ENCODE results near the gene NHLRC4.

DNA sequence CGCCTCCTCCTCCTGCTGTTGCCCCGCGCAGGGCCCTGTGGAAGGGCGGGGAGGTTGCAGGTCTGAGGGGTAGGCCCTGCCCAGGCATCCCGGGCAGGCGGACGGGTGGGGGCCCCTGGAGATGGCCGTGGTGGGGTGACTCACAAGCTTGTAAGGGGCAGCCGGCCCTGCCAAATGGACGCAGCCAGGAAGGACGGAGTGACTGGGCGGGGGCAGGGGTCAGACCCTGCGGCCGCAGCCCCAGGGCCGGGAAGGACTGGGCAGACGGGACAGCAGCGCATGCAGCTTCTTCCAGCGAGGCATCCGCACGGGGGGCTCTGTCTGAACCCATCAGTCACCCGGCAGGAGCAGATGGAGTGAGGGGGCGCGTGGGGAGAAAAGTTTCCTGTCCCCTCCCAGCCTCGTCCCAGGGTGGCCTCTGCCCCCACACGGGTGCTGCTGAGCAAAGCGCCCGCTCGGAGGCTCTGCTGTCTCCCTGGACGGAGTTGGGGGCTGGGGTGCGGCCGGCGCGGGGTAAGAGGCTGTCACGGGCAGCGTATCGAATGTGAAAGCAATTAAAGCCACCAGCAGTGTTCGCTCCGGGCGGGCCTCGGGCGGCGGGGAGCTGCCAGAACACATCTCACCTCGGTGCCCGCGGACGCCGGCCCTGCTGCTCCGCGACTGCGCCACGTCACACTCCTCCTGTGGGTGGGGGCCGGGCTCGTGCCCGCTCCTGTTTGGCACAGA lies 12.0 kb upstream of the NHLRC4 start:
- TF ChIP-seq ZFP3 (CRISPR knock-in tag; IDR thresholded peaks at IDR 0.05) (no peak), SNAI2 (CRISPR knock-in tag; IDR thresholded peaks at IDR 0.05) (no peak), OSR1 (CRISPR knock-in tag; IDR thresholded peaks at IDR 0.05) (no peak), PPARA (CRISPR knock-in tag; IDR thresholded peaks at IDR 0.05; ENCODE audit: borderline replicate concordance) (no peak), ZFP30 (CRISPR knock-in tag; IDR thresholded peaks at IDR 0.05) (no peak), ISL1 (CRISPR knock-in tag; IDR thresholded peaks at IDR 0.05) (no peak), TOX (CRISPR knock-in tag; IDR thresholded peaks at IDR 0.05; ENCODE audit: borderline replicate concordance) (no peak), ZC3H10 (CRISPR knock-in tag; IDR thresholded peaks at IDR 0.05) (no peak), TCF4 (CRISPR knock-in tag; IDR thresholded peaks at IDR 0.05; ENCODE audit: borderline replicate concordance) (no peak)
- TF ChIP-seq, protein P1, sequence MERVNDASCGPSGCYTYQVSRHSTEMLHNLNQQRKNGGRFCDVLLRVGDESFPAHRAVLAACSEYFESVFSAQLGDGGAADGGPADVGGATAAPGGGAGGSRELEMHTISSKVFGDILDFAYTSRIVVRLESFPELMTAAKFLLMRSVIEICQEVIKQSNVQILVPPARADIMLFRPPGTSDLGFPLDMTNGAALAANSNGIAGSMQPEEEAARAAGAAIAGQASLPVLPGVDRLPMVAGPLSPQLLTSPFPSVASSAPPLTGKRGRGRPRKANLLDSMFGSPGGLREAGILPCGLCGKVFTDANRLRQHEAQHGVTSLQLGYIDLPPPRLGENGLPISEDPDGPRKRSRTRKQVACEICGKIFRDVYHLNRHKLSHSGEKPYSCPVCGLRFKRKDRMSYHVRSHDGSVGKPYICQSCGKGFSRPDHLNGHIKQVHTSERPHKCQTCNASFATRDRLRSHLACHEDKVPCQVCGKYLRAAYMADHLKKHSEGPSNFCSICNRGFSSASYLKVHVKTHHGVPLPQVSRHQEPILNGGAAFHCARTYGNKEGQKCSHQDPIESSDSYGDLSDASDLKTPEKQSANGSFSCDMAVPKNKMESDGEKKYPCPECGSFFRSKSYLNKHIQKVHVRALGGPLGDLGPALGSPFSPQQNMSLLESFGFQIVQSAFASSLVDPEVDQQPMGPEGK (CRISPR knock-in tag; IDR thresholded peaks at IDR 0.05; ENCODE audit: borderline replicate concordance): no peak
- TF ChIP-seq, protein P2, sequence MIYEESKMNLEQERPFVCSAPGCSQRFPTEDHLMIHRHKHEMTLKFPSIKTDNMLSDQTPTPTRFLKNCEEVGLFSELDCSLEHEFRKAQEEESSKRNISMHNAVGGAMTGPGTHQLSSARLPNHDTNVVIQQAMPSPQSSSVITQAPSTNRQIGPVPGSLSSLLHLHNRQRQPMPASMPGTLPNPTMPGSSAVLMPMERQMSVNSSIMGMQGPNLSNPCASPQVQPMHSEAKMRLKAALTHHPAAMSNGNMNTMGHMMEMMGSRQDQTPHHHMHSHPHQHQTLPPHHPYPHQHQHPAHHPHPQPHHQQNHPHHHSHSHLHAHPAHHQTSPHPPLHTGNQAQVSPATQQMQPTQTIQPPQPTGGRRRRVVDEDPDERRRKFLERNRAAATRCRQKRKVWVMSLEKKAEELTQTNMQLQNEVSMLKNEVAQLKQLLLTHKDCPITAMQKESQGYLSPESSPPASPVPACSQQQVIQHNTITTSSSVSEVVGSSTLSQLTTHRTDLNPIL (CRISPR knock-in tag; IDR thresholded peaks at IDR 0.05; ENCODE audit: low read depth): no peak

All from SK-N-SH treated with all-trans-retinoic acid at 6 μM for 48 hours (cell line).